Keratinocyte (primary cell): ENCODE data around the gene ADSS2. TPM values are rescaled to one million over a fixed set of nuclear protein-coding genes. Genes with fewer than 3 reads are reported as not detected.

ENCODE experiments used
- DNase-seq: peaks from one replicate; pipeline ENCODE4 v3.0.0-alpha.2; 2011; ENCODE audit warnings: low read depth, missing footprints, low spot score
- FAIRE-seq: peaks from 2 replicates; lab custom pipeline; 2011; peaks lifted over from hg19 to GRCh38; lab: Jason Lieb, UNC
- H2AFZ ChIP-seq: 2 replicates; pipeline ENCODE4 v1.6.0; 2012; ENCODE audit warnings: low read length, control low read depth, inconsistent platforms; ENCODE audit not compliant: control insufficient read depth
- H3K27ac ChIP-seq: 2 replicates; pipeline ENCODE4 v1.5.1; 2011; ENCODE audit warnings: low read length; ENCODE audit not compliant: control insufficient read depth, insufficient read depth
- H3K27me3 ChIP-seq: 3 replicates; pipeline ENCODE4 v1.6.0; 2011; ENCODE audit warnings: low read length; ENCODE audit not compliant: control insufficient read depth, insufficient read depth; ENCODE audit errors: extremely low read depth
- H3K36me3 ChIP-seq, 2 experiments: 2 replicates in 1 of 2; 3 replicates in 1 of 2; pipeline ENCODE4 v1.5.1; 2011; ENCODE audit warnings: low read length in 2 of 2, mild to moderate bottlenecking in 1 of 2; ENCODE audit not compliant: control insufficient read depth in 2 of 2, insufficient read depth in 2 of 2; ENCODE audit errors: extremely low read depth in 1 of 2
- H3K4me1 ChIP-seq: 3 replicates; pipeline ENCODE4 v1.5.1; 2011; ENCODE audit warnings: low read length; ENCODE audit not compliant: control insufficient read depth, insufficient read depth; ENCODE audit errors: extremely low read depth
- H3K4me2 ChIP-seq: 3 replicates; pipeline ENCODE4 v1.6.0; 2011; ENCODE audit warnings: low read depth, low read length; ENCODE audit not compliant: control insufficient read depth, insufficient read depth; ENCODE audit errors: extremely low read depth
- H3K4me3 ChIP-seq, 3 experiments: fragments of 200-600 bp in 1 of 3; sonication (generic) in 1 of 3; 2 replicates in 2 of 3; 3 replicates in 1 of 3; pipeline ENCODE4 v1.5.1; 2011 to 2016; ENCODE audit warnings: low read length in 3 of 3, mild to moderate bottlenecking in 3 of 3, control low read depth in 2 of 3, inconsistent platforms in 1 of 3, low read depth in 1 of 3, mixed read lengths in 1 of 3, mixed run types in 1 of 3, moderate library complexity in 1 of 3; ENCODE audit not compliant: control insufficient read depth in 2 of 3, insufficient read depth in 2 of 3; ENCODE audit errors: extremely low read depth in 1 of 3
- H3K79me2 ChIP-seq: 2 replicates; pipeline ENCODE4 v1.6.0; 2012; ENCODE audit warnings: low read length; ENCODE audit not compliant: control insufficient read depth, insufficient read depth
- H3K9ac ChIP-seq: 3 replicates; pipeline ENCODE4 v1.6.0; 2011; ENCODE audit warnings: low read length; ENCODE audit not compliant: control insufficient read depth, insufficient read depth; ENCODE audit errors: extremely low read depth
- H3K9me1 ChIP-seq: 3 replicates; pipeline ENCODE4 v1.6.0; 2011; ENCODE audit warnings: low read length; ENCODE audit not compliant: control insufficient read depth, insufficient read depth; ENCODE audit errors: extremely low read depth
- H3K9me3 ChIP-seq: 2 replicates; pipeline ENCODE4 v1.5.1; 2012; ENCODE audit warnings: low read depth, low read length; ENCODE audit not compliant: control insufficient read depth
- H4K20me1 ChIP-seq: 3 replicates; pipeline ENCODE4 v1.6.0; 2011; ENCODE audit warnings: low read length; ENCODE audit not compliant: control insufficient read depth, insufficient read depth; ENCODE audit errors: extremely low read depth
- CTCF ChIP-seq, 3 experiments: IDR thresholded peaks in 1 of 3; conservative IDR thresholded peaks in 1 of 3; optimal IDR thresholded peaks in 1 of 3; 2 replicates in 2 of 3; 3 replicates in 1 of 3; pipeline versions ENCODE3 to v1.5.1; 2011; ENCODE audit warnings: low read length in 3 of 3, mild to moderate bottlenecking in 3 of 3, moderate library complexity in 2 of 3, control low read depth in 1 of 3, inconsistent platforms in 1 of 3; ENCODE audit not compliant: insufficient read depth in 2 of 3; ENCODE audit errors: extremely low read depth in 1 of 3
- EZH2 ChIP-seq: IDR thresholded peaks from one replicate; pipeline ENCODE4 v1.6.1; 2012; ENCODE audit warnings: inconsistent platforms, mild to moderate bottlenecking, low read length, moderate library complexity
- dilution Hi-C: fragments of 300-500 bp; cut with MboI; formaldehyde crosslinking; loops from one replicate; pipeline ENCODE4 v1.7.0; 2020; ENCODE audit warnings: low sequenced_read_pairs; ENCODE audit not compliant: extremely low pct_ligation_motif_present
- polyA plus RNA-seq, 5 experiments: library from polyadenylated mRNA; depleted of rRNA in 3 of 5; stranded (reverse) in 3 of 5; stranded (forward) in 1 of 5; unstranded in 1 of 5; fragments of >200 nt; gene quantifications; 1 replicate in 1 of 5; 2 replicates in 3 of 5; 3 replicates in 1 of 5; pipeline versions ENCODE4 v1.2.1 to v1.2.3, GENCODE V29; 2011 to 2012; ENCODE audit warnings: missing spikeins in 2 of 5, low read depth in 1 of 5, low replicate concordance in 1 of 5

ADSS2 gene
- polyA plus RNA-seq, 1 donor (not counting 4 experiments of a cell fraction or from before 2014, with no cell fraction given): 53.5 TPM

GRCh38 chr1:244394346-244394745 lies 57.4 kb downstream of the ADSS2 start:
- H3K27ac ChIP-seq: no peak overlapping the region
- H2AFZ ChIP-seq: no peak overlapping the region
- FAIRE-seq (no peak), DNase-seq (no peak)
- H3K9me3 ChIP-seq: no peaks in the 10 kb centered on the region
- no peaks in the 10 kb centered on the region for H3K79me2 ChIP-seq
- no peaks in the 10 kb centered on the region for H3K27me3 ChIP-seq
- TF ChIP-seq EZH2: no peak
- no peak for TF ChIP-seq CTCF (optimal IDR thresholded peaks at IDR 0.05 in 1 of 3, IDR thresholded peaks at IDR 0.05 in 1 of 3, conservative IDR thresholded peaks at IDR 0.05 in 1 of 3; ENCODE audit: extremely low read depth in 1 of 3, insufficient read depth in 2 of 3, low read length in 3 of 3)
- peaks cover 0 to 3% of the 10 kb centered on the region in 2 experiments for H3K36me3 ChIP-seq
- H3K4me1 ChIP-seq: no peaks in the 10 kb centered on the region
- no peaks in the 10 kb centered on the region for H4K20me1 ChIP-seq
- dilution Hi-C loops: no loop called here
- H3K9ac ChIP-seq: no peak overlapping the region
- H3K9me1 ChIP-seq: no peaks in the 10 kb centered on the region
- H3K4me3 ChIP-seq: no peak overlapping the region
- H3K4me2 ChIP-seq: no peak overlapping the region

GRCh38 chr1:244393604-244394176 lies 58.0 kb downstream of the ADSS2 start:
- Histone ChIP-seq H3K27ac (no peak overlapping the region), H4K20me1 (no peaks in the 10 kb centered on the region), H2AFZ (no peak overlapping the region), H3K4me2 (no peak overlapping the region), H3K79me2 (no peaks in the 10 kb centered on the region), H3K4me3 (no peak overlapping the region), H3K9ac (no peak overlapping the region), H3K36me3 (peaks cover 0 to 3% of the 10 kb centered on the region in 2 experiments), H3K9me1 (no peaks in the 10 kb centered on the region), H3K9me3 (no peaks in the 10 kb centered on the region), H3K27me3 (no peaks in the 10 kb centered on the region), H3K4me1 (no peaks in the 10 kb centered on the region)
- dilution Hi-C loops: no loop called here
- FAIRE-seq: no peak
- no peak for TF ChIP-seq CTCF (optimal IDR thresholded peaks at IDR 0.05 in 1 of 3, IDR thresholded peaks at IDR 0.05 in 1 of 3, conservative IDR thresholded peaks at IDR 0.05 in 1 of 3; ENCODE audit: extremely low read depth in 1 of 3, insufficient read depth in 2 of 3, low read length in 3 of 3)
- no peak for TF ChIP-seq EZH2
- no peak for DNase-seq
